Astrocyte of the cerebellum (primary cell): ENCODE results near the gene AQP10.
"Not testable (repeated sequence)": the region's sequence is repeated elsewhere in the genome, so short reads cannot be mapped to it uniquely, and the experiment has no call there.

ENCODE experiments used
- DNase-seq: peaks from one replicate; pipeline ENCODE4 v3.0.0-alpha.2; 2011; ENCODE audit warnings: low read depth
- H3K4me3 ChIP-seq: 2 replicates; pipeline ENCODE4 v1.5.1; 2011; ENCODE audit warnings: mild to moderate bottlenecking, low read depth, low read length, moderate library complexity
- CTCF ChIP-seq: IDR thresholded peaks from 2 replicates; pipeline ENCODE4 v1.5.1; 2012; ENCODE audit warnings: low read length, low read depth, moderate library complexity, mild to moderate bottlenecking; ENCODE audit errors: missing control alignments
- in situ Hi-C: cut with HindIII; loops from 2 replicates; pipeline ENCODE4 v1.10.0; 2017; ENCODE audit warnings: low sequenced_read_pairs

AQP10 gene

GRCh38 chr1:154320882-154321608 lies at the start of gene AQP10:
TSS of gene AQP10 (plus strand) at chr1:154321093. CDS start at chr1:154321156, 63 bp downstream.
- no peak for DNase-seq
- H3K4me3 ChIP-seq, result no peak within 1 kb of the TSS
- in situ Hi-C loops, result no loop called here
- no peak for TF ChIP-seq CTCF

GRCh38 chr1:154272217-154272998 lies 48.5 kb upstream of the AQP10 start, which contains the start of gene HAX1:
TSS of gene HAX1 (plus strand) at chr1:154272629. CDS start at chr1:154272724, 95 bp downstream.
- DNase-seq, result peak; percentile 92
- TF ChIP-seq CTCF, result peak; percentile 75
- in situ Hi-C loops, result no loop called here
- H3K4me3 ChIP-seq, result peak within 1 kb of the TSS; percentile 99

- peak overlapping the region; percentile 99 for H3K4me3 ChIP-seq
- DNase-seq, result no peak
- in situ Hi-C loops, result no loop called here
- TF ChIP-seq CTCF, result no peak
Measured at GRCh38 chr1:154272999-154273563, 47.8 kb upstream of the AQP10 start.

GRCh38 chr1:154276797-154277196 lies 44.1 kb upstream of the AQP10 start:
- TF ChIP-seq CTCF, result peak; percentile 8
- no peak for DNase-seq

GRCh38 chr1:154287591-154287990 lies 33.3 kb upstream of the AQP10 start:
- H3K4me3 ChIP-seq, in situ Hi-C loops, DNase-seq: not testable (repeated sequence)

More at GRCh38 chr1:154276797-154277196, 44.1 kb upstream of the AQP10 start:
- no peak overlapping the region for H3K4me3 ChIP-seq
- in situ Hi-C loops, result no loop called here

- in situ Hi-C loops, result no loop called here
- DNase-seq, result no peak
- no peak overlapping the region for H3K4me3 ChIP-seq
Measured at GRCh38 chr1:154288661-154289060, 32.2 kb upstream of the AQP10 start.

More at GRCh38 chr1:154288661-154289060, 32.2 kb upstream of the AQP10 start:
- no peak for TF ChIP-seq CTCF
